GM21619 (cell line): Measurements from ENCODE around the gene HLF.
"Not testable (repeated sequence)": the region's sequence is repeated elsewhere in the genome, so short reads cannot be mapped to it uniquely, and the experiment has no call there.

Experiments
- ATAC-seq: cut with Tn5 transposase; IDR thresholded peaks from one replicate; pipeline ENCODE4 v1.9.1; 2021; ENCODE audit not compliant: unreplicated experiment

The HLF gene

GRCh38 chr17:55326030-55326429, 61.3 kb downstream of the HLF start:
- ATAC-seq = no peak

- no peak for ATAC-seq
Observed at GRCh38 chr17:55327225-55328088, 62.7 kb downstream of the HLF start.

- not testable (repeated sequence) for ATAC-seq
Observed at GRCh38 chr17:55328514-55328913, 63.8 kb downstream of the HLF start.

- ATAC-seq = no peak
Observed at GRCh38 chr17:55330344-55330933, 65.7 kb downstream of the HLF start.

- ATAC-seq = no peak
Observed at GRCh38 chr17:55332296-55333041, 67.7 kb downstream of the HLF start.

GRCh38 chr17:55334285-55334684, 69.5 kb downstream of the HLF start:
- no peak for ATAC-seq

GRCh38 chr17:55334881-55335540, 70.3 kb downstream of the HLF start:
- no peak for ATAC-seq

GRCh38 chr17:55335625-55336024, 70.9 kb downstream of the HLF start:
- no peak for ATAC-seq

GRCh38 chr17:55336426-55336825, 71.7 kb downstream of the HLF start:
- no peak for ATAC-seq

GRCh38 chr17:55340176-55340575, 75.4 kb downstream of the HLF start:
- no peak for ATAC-seq

- ATAC-seq = no peak
Observed at GRCh38 chr17:55340686-55341085, 75.9 kb downstream of the HLF start.

GRCh38 chr17:55341432-55341831, 76.7 kb downstream of the HLF start:
- peak; percentile 75 for ATAC-seq

GRCh38 chr17:55342800-55343585, 78.2 kb downstream of the HLF start:
- no peak for ATAC-seq

- no peak for ATAC-seq
Observed at GRCh38 chr17:55343900-55344513, 79.2 kb downstream of the HLF start.

- no peak for ATAC-seq
Observed at GRCh38 chr17:55344514-55344997, 79.8 kb downstream of the HLF start.

GRCh38 chr17:55345132-55345531, 80.4 kb downstream of the HLF start:
- ATAC-seq = no peak

GRCh38 chr17:55346658-55347057, 81.9 kb downstream of the HLF start:
- ATAC-seq = no peak

- ATAC-seq = no peak
Observed at GRCh38 chr17:55347341-55347740, 82.6 kb downstream of the HLF start.

GRCh38 chr17:55348749-55349354, 84.1 kb downstream of the HLF start:
- peak; percentile 65 for ATAC-seq

- no peak for ATAC-seq
Observed at GRCh38 chr17:55350825-55351205, 86.1 kb downstream of the HLF start.
